ENCODE data around the gene EGFR. TPM values are rescaled to one million over a fixed set of nuclear protein-coding genes. Genes with fewer than 3 reads are reported as not detected.
A peak's percentile ranks its signal among the peaks of the same experiment; 100 is the strongest.

Gene EGFR
- polyA plus RNA-seq, 2 of the 4 experiments (the other 2 are of a cell fraction): 59.5 to 63.8 TPM

DNA sequence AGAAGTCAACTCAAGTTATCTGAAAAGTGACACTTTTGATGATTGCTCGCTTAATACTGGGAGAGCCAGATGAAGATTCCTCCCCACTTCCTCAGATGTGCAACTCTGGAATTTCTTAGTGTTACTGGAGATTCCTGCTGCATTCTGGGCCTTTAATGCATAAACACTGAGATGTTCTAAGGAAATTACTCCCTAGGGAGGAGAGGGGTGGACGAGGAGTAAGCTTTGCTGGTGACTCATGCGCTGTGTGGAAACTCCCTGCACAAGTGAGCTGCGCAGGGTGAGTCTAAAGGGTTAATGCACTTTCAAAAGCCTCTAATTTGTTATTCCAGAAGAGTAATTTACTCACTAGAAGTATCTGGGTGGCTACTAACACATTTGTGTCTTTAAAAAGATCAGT lies 46.3 kb downstream of the EGFR start (continued):
- TF ChIP-seq RARB (CRISPR knock-in tag; IDR thresholded peaks at IDR 0.05): 0 out of 2 replicates have a peak, but pooled peaks have one; percentile 18
- TF ChIP-seq FOSL2 (IDR thresholded peaks at IDR 0.05): peak; percentile 80
- peak; percentile 97 for TF ChIP-seq FOSL2 (CRISPR knock-in tag; IDR thresholded peaks at IDR 0.05)
- TF ChIP-seq E2F6 (IDR thresholded peaks at IDR 0.05; ENCODE audit: borderline replicate concordance, low read depth): no peak

DNA sequence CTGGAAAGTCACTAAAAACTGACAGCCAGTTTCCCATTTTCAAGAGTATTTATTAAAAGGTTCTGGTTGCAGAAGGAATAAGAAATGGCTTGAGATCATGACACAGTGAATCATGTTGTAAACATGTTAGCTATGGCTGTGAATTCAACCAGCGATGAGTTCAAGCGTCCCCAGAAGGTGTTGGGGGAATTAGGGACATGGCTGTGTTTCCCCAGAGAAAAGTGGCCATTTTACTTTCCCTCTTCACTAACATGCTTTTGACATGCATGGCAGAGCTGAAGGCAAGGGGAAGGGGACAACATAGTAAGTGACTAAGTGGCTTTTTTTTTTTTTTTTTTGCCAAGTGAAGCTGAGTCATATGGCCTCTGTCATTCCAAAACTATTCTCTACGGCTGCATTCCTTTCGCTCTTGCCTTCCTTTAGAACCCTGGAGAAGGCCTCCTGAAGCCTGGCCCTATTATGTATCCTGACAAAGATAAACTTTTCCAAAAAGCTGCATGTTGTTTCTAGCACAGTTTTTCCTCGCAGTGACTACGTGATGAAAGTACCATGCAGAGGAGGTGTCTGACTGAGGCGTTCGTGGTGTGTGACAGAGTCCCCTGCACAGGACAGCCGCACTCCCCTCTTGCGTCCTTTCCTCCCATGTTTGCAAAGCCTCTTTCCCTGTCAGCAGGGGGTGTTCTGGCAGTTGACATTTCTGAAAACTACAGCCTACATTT lies 46.9 kb downstream of the EGFR start:
- CTCF ChIA-PET: interaction anchor here (1.0 to 5.7 kb wide), 15 partner anchors 9 to 292 kb away, joined by 3 to 38 read pairs (median 5); no protein-coding TSS in a partner anchor
- peak overlapping the region; percentile 85 for H3K4me2 ChIP-seq
- no peaks in the 10 kb centered on the region for H3K9me3 ChIP-seq
- POLR2A ChIA-PET: interaction anchor here (0.6 to 2.5 kb wide), 12 partner anchors 9 to 350 kb away, joined by 3 to 18 read pairs (median 4); partner anchors contain the start of genes EGFR and SEC61G
- H3K4me3 ChIP-seq: peak overlapping the region; percentile 13; the same call in 1 of the 3 replicates
- TF ChIP-seq CHD2 (IDR thresholded peaks at IDR 0.05; ENCODE audit: low read length, partially characterized antibody) (no peak), FOSB (CRISPR knock-in tag; IDR thresholded peaks at IDR 0.05) (no peak), CEBPB (IDR thresholded peaks at IDR 0.05) (peak in 1 of 2 experiments; percentile 19; a peak in 1 of 4 replicates), FOXS1 (CRISPR knock-in tag; IDR thresholded peaks at IDR 0.05) (no peak), NFE2L2 (conservative IDR thresholded peaks at IDR 0.05; ENCODE audit: low read length) (peak; percentile 29; the same call in 1 of the 2 replicates), JUN (IDR thresholded peaks at IDR 0.05) (peak; percentile 2 to 60; a peak in 3 of 5 replicates), RAD21 (conservative IDR thresholded peaks at IDR 0.05 in 1 of 2, IDR thresholded peaks at IDR 0.05 in 1 of 2) (0 out of 5 replicates have a peak, but pooled peaks of 1 of the 2 experiments have one; percentile 26), GATA3 (IDR thresholded peaks at IDR 0.05; ENCODE audit: borderline replicate concordance) (peak; percentile 56; the same call in 1 of the 2 replicates), SREBF2 (IDR thresholded peaks at IDR 0.05) (no peak), RCOR1 (IDR thresholded peaks at IDR 0.05; ENCODE audit: low read depth, low read length) (no peak), ZC3H11A (IDR thresholded peaks at IDR 0.05) (no peak), MYC (IDR thresholded peaks at IDR 0.05; ENCODE audit: borderline replicate concordance, low read length) (no peak), SMC3 (IDR thresholded peaks at IDR 0.05) (peak; percentile 32; the same call in 2 of the 3 replicates), MAFK (IDR thresholded peaks at IDR 0.05; ENCODE audit: partially characterized antibody) (peak; percentile 25), RFX5 (IDR thresholded peaks at IDR 0.05) (no peak), NPAS2 (CRISPR knock-in tag; IDR thresholded peaks at IDR 0.05; ENCODE audit: borderline replicate concordance) (no peak), E2F6 (IDR thresholded peaks at IDR 0.05; ENCODE audit: borderline replicate concordance, low read depth) (no peak), TFCP2L1 (CRISPR knock-in tag; IDR thresholded peaks at IDR 0.05) (no peak), FOSL2 (IDR thresholded peaks at IDR 0.05) (peak; percentile 88), FOSL2 (CRISPR knock-in tag; IDR thresholded peaks at IDR 0.05) (peak; percentile 73), RNF2 (IDR thresholded peaks at IDR 0.05; ENCODE audit: borderline replicate concordance, low read depth) (no peak), JUNB (IDR thresholded peaks at IDR 0.05) (peak; percentile 87), ZNF302 (CRISPR knock-in tag; IDR thresholded peaks at IDR 0.05) (0 out of 2 replicates have a peak, but pooled peaks have one; percentile 43), EHMT2 (IDR thresholded peaks at IDR 0.05; ENCODE audit: low read depth) (no peak), HOXB13 (CRISPR knock-in tag; IDR thresholded peaks at IDR 0.05; ENCODE audit: low read depth) (no peak), KDM5A (IDR thresholded peaks at IDR 0.05) (no peak), HDAC2 (IDR thresholded peaks at IDR 0.05) (no peak), USF2 (IDR thresholded peaks at IDR 0.05) (no peak), REST (IDR thresholded peaks at IDR 0.05) (no peak)
- TF ChIP-seq, protein P1, sequence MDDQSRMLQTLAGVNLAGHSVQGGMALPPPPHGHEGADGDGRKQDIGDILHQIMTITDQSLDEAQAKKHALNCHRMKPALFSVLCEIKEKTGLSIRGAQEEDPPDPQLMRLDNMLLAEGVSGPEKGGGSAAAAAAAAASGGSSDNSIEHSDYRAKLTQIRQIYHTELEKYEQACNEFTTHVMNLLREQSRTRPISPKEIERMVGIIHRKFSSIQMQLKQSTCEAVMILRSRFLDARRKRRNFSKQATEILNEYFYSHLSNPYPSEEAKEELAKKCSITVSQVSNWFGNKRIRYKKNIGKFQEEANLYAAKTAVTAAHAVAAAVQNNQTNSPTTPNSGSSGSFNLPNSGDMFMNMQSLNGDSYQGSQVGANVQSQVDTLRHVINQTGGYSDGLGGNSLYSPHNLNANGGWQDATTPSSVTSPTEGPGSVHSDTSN (IDR thresholded peaks at IDR 0.05): no peak
- TF ChIP-seq, protein P2, sequence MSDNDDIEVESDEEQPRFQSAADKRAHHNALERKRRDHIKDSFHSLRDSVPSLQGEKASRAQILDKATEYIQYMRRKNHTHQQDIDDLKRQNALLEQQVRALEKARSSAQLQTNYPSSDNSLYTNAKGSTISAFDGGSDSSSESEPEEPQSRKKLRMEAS (IDR thresholded peaks at IDR 0.05): peak; percentile 46
- WGBS (ENCODE audit: missing lambda C conversion rate): 2% methylated on average over 10 of the region's 10 CpGs
- FAIRE-seq (no peak), ATAC-seq (peak; percentile 79 to 81), DNase-seq (ENCODE audit: low read depth in 1 of 2, low spot score in 1 of 2) (peak; percentile 67 to 84)
- peak overlapping the region; percentile 84 to 92 for H3K27ac ChIP-seq
- peaks cover 98% of the 10 kb centered on the region for H3K4me1 ChIP-seq

All from A549 (cell line).